DOHH2 (cell line): ENCODE measurements around the gene SPTSSA.

Source experiments
- H3F3A ChIP-seq: fragments of 200-600 bp; sonication (generic), shearing (Covaris generic); 2 replicates; pipeline ENCODE4 v1.6.0; 2016; ENCODE audit warnings: antibody characterized with exemption, mild to moderate bottlenecking; ENCODE audit not compliant: control insufficient read depth, insufficient read depth
- H3K27ac ChIP-seq: fragments of 200-600 bp; sonication (generic); 2 replicates; pipeline ENCODE4 v1.5.1; 2014; ENCODE audit warnings: low read depth, mild to moderate bottlenecking, low read length, moderate library complexity
- H3K27me3 ChIP-seq: fragments of 200-600 bp; sonication (generic); 2 replicates; pipeline ENCODE4 v1.6.1; 2014; ENCODE audit warnings: mild to moderate bottlenecking, low read length, mixed read lengths; ENCODE audit not compliant: control insufficient read depth
- H3K36me3 ChIP-seq: fragments of 200-600 bp; sonication (generic); 2 replicates; pipeline ENCODE4 v1.6.1; 2014; ENCODE audit warnings: mild to moderate bottlenecking, low read length, moderate library complexity, mixed read lengths; ENCODE audit not compliant: control insufficient read depth
- H3K4me1 ChIP-seq: fragments of 200-600 bp; sonication (generic); 2 replicates; pipeline ENCODE4 v1.6.1; 2014; ENCODE audit warnings: mild to moderate bottlenecking, low read length, mixed read lengths; ENCODE audit not compliant: control insufficient read depth
- H3K4me2 ChIP-seq: fragments of 200-600 bp; sonication (generic); 2 replicates; pipeline ENCODE4 v1.6.0; 2014; ENCODE audit warnings: mild to moderate bottlenecking, low read length, moderate library complexity
- H3K4me3 ChIP-seq: fragments of 200-600 bp; sonication (generic); 2 replicates; pipeline ENCODE4 v1.5.1; 2014; ENCODE audit warnings: mild to moderate bottlenecking, low read length, mixed read lengths
- H3K79me2 ChIP-seq: fragments of 200-600 bp; sonication (generic); 2 replicates; pipeline ENCODE4 v1.6.1; 2014; ENCODE audit warnings: mild to moderate bottlenecking, low read length, mixed read lengths; ENCODE audit not compliant: control insufficient read depth
- H3K9me2 ChIP-seq: fragments of 200-600 bp; sonication (generic); replicated peaks from 2 replicates; pipeline ENCODE4 v1.6.1; 2014; ENCODE audit warnings: mild to moderate bottlenecking, low read length, mixed read lengths; ENCODE audit not compliant: control insufficient read depth
- H3K9me3 ChIP-seq: fragments of 200-600 bp; sonication (generic); 2 replicates; pipeline ENCODE4 v1.6.1; 2014; ENCODE audit warnings: antibody characterized with exemption, low read length, mixed read lengths; ENCODE audit not compliant: control insufficient read depth, insufficient read depth
- H4K20me1 ChIP-seq: fragments of 200-600 bp; sonication (generic); 2 replicates; pipeline ENCODE4 v1.6.0; 2014; ENCODE audit warnings: low read depth, mild to moderate bottlenecking, antibody characterized with exemption, low read length, moderate library complexity; ENCODE audit not compliant: control insufficient read depth, insufficient read depth
- EZH2phosphoT487 ChIP-seq: fragments of 200-600 bp; sonication (generic); IDR thresholded peaks from 2 replicates; pipeline ENCODE4 v1.6.1; 2017; ENCODE audit warnings: borderline replicate concordance, mild to moderate bottlenecking, antibody characterized with exemption, low read length, moderate library complexity, mixed read lengths
- TF ChIP-seq, protein P1 (sequence below): fragments of 200-600 bp; sonication (generic); IDR thresholded peaks from one replicate; pipeline ENCODE4 v1.5.1; 2014; ENCODE audit warnings: antibody characterized with exemption, mild to moderate bottlenecking, low read depth, low read length; ENCODE audit not compliant: poor library complexity, severe bottlenecking

Gene SPTSSA

DNA sequence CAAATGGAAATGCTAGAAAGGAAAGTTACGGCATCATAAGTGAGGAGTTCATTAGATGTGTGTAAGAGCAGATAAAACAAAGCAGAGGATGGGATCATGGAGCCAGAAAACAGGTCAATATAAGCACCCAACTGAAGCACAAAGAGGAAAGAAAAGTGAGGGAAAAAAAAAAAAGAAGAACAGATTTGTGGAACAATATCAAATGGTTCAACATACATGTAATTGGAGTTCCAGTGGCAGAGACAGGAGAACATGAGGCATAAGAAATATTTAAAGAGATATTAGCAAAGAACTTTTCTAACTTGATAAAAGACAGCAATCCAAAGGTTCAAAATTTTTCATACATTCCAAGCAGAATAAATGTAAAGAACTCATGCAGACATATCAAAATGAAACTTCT lies 54.1 kb downstream of the SPTSSA start:
- Histone ChIP-seq H3K36me3 (no peaks in the 10 kb centered on the region), H3K27me3 (no peaks in the 10 kb centered on the region; the same call in 1 of the 2 replicates), H4K20me1 (no peaks in the 10 kb centered on the region), H3K9me3 (no peaks in the 10 kb centered on the region), H3F3A (no peaks in the 10 kb centered on the region), H3K4me2 (no peak overlapping the region), H3K4me1 (no peaks in the 10 kb centered on the region), H3K79me2 (no peaks in the 10 kb centered on the region), H3K9me2 (no peaks in the 10 kb centered on the region), H3K27ac (no peak overlapping the region), H3K4me3 (no peak overlapping the region)
- no peak for TF ChIP-seq EZH2phosphoT487
- TF ChIP-seq, protein P1, sequence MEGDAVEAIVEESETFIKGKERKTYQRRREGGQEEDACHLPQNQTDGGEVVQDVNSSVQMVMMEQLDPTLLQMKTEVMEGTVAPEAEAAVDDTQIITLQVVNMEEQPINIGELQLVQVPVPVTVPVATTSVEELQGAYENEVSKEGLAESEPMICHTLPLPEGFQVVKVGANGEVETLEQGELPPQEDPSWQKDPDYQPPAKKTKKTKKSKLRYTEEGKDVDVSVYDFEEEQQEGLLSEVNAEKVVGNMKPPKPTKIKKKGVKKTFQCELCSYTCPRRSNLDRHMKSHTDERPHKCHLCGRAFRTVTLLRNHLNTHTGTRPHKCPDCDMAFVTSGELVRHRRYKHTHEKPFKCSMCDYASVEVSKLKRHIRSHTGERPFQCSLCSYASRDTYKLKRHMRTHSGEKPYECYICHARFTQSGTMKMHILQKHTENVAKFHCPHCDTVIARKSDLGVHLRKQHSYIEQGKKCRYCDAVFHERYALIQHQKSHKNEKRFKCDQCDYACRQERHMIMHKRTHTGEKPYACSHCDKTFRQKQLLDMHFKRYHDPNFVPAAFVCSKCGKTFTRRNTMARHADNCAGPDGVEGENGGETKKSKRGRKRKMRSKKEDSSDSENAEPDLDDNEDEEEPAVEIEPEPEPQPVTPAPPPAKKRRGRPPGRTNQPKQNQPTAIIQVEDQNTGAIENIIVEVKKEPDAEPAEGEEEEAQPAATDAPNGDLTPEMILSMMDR = no peak

DNA sequence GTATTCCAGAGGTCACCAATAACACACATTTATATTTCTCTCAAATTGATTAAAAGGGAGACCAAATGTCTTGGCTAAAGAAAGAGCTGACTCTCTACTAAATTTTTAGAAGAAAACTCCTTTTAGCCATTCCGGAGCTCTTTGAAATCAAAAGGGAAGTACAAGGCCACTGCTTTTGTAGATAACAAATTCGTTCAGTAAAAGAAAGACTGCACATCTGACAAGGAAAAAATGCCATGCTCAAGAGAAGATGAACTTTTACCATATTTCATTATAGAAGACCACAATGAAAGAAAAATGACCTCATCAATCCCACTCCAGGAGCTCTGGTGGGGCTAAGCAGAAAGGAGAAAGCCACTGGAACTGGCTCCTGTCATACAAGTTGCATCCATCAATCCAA lies 57.6 kb downstream of the SPTSSA start:
- Histone ChIP-seq H3K27me3 (no peaks in the 10 kb centered on the region; the same call in 1 of the 2 replicates), H3K9me2 (no peaks in the 10 kb centered on the region), H3K9me3 (no peaks in the 10 kb centered on the region), H3K27ac (no peak overlapping the region), H3K79me2 (no peaks in the 10 kb centered on the region), H3F3A (no peaks in the 10 kb centered on the region), H4K20me1 (no peaks in the 10 kb centered on the region), H3K4me3 (no peak overlapping the region), H3K36me3 (no peaks in the 10 kb centered on the region), H3K4me2 (no peak overlapping the region), H3K4me1 (no peaks in the 10 kb centered on the region)
- no peak for TF ChIP-seq EZH2phosphoT487
- TF ChIP-seq, protein P1 = no peak

DNA sequence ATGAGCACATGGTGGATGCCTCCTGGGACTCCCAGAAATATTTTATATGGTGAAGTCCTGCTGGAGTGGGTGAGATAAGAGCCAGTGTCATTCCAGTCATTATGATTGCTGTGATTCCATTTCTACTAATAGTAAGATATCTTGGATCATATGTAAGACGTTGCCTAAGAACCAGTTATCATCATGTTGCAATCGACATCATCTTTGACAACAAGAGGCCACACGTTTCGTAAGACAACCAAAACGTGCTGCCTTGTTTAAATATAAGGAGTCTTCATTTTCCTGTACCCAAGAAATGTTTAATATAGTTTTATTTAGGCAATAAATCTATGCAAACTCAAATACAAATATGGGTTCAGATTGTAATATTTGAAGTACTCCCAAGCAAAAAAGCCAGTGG lies 58.4 kb downstream of the SPTSSA start:
- Histone ChIP-seq H3K79me2 (no peaks in the 10 kb centered on the region), H3F3A (no peaks in the 10 kb centered on the region), H3K4me2 (no peak overlapping the region), H3K9me3 (no peaks in the 10 kb centered on the region), H3K27ac (no peak overlapping the region), H3K4me3 (no peak overlapping the region), H4K20me1 (no peaks in the 10 kb centered on the region), H3K27me3 (no peaks in the 10 kb centered on the region; the same call in 1 of the 2 replicates), H3K36me3 (no peaks in the 10 kb centered on the region), H3K9me2 (no peaks in the 10 kb centered on the region), H3K4me1 (no peaks in the 10 kb centered on the region)
- TF ChIP-seq, protein P1 = no peak
- no peak for TF ChIP-seq EZH2phosphoT487

- H3K27me3 ChIP-seq = no peaks in the 10 kb centered on the region
- H3K36me3 ChIP-seq = no peaks in the 10 kb centered on the region
- no peak overlapping the region for H3K4me2 ChIP-seq
- H3K9me2 ChIP-seq = no peaks in the 10 kb centered on the region
- TF ChIP-seq, protein P1 = no peak
- TF ChIP-seq EZH2phosphoT487 = no peak
- no peak overlapping the region for H3K27ac ChIP-seq
- H3K9me3 ChIP-seq = no peaks in the 10 kb centered on the region
- no peaks in the 10 kb centered on the region for H4K20me1 ChIP-seq
- H3K79me2 ChIP-seq = no peaks in the 10 kb centered on the region
- no peaks in the 10 kb centered on the region for H3K4me1 ChIP-seq
- no peak overlapping the region for H3K4me3 ChIP-seq
- no peaks in the 10 kb centered on the region for H3F3A ChIP-seq
Measured at GRCh38 chr14:34398024-34398423, 64.0 kb downstream of the SPTSSA start.
